Fibroblast of peridontal ligament (primary cell): ENCODE measurements around the gene EEF1A2.
"Not testable (repeated sequence)": the region's sequence is repeated elsewhere in the genome, so short reads cannot be mapped to it uniquely, and the experiment has no call there.

Experiments
- DNase-seq: peaks from one replicate; pipeline ENCODE4 v3.0.0-alpha.2; 2010; ENCODE audit errors: extremely low read depth

The EEF1A2 gene

DNA sequence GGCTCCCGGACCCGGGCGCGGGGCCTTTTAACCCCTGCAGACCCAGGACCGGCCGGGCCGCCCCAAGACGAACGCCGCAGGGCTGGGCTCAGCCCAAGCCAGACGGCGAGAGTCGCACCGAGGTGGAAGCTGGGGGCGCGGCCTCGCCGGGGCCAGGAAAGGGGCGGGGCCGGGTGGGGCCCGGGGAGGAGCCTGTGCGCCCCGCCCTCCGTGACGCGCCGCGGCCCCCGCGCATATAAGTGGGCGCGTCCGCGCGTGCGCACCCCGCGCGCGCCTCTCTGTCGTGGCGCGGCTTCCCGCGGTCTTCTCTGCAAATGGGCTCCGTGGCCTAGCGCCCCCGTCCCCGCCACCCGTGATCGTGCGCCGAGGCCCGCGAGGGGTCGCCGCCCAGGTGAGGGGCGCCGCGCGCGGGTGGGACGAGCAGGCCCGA is 21.6 kb upstream of the EEF1A2 start, which contains the start of gene PPDPF:
Gene PPDPF (plus strand): TSS at position 262 of the 430 bp plus-strand sequence. CDS start 544 bp downstream, outside the sequence.
- DNase-seq = peak; percentile 69

DNA sequence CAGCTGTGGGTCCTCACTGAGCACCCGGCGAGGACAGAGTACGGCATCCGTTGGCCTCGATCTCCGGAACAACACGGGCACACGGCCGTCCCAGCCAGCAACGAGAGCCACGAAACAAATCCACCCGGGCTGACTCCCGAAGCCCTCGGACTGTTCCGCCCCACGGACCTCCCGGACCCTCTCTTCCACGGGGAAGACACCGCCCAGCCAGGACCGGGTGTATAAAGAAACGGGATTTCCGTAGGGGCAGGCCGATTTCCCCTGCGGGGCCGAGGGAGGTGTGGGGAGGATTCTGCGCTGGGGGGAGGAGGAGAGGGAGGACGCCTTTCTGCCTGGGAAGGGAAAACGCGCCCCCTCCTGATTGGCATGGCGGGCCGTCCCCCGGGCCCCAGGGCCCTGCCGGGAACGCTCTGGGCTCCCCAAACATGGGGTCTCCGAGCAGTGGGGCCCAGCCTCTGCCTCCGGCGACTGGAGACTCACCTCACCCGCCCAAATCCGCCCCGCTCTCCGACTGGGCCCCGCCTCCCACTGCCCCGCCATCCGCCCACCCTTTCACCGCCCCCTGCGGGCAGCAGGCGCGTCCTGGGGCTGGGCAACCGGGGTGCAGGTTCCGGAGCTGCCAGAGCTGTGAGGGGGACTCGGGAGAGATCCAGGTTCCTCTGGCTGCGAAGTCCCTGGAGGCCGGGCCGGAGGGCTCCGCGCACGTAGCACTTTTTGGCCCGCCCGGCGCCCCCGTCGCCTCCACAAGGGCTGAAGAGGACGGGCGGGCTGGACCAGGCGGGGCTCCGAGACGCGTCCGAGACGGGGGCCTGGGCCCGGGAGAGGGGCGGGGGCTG is 21.0 kb upstream of the EEF1A2 start:
- no peak for DNase-seq

DNA sequence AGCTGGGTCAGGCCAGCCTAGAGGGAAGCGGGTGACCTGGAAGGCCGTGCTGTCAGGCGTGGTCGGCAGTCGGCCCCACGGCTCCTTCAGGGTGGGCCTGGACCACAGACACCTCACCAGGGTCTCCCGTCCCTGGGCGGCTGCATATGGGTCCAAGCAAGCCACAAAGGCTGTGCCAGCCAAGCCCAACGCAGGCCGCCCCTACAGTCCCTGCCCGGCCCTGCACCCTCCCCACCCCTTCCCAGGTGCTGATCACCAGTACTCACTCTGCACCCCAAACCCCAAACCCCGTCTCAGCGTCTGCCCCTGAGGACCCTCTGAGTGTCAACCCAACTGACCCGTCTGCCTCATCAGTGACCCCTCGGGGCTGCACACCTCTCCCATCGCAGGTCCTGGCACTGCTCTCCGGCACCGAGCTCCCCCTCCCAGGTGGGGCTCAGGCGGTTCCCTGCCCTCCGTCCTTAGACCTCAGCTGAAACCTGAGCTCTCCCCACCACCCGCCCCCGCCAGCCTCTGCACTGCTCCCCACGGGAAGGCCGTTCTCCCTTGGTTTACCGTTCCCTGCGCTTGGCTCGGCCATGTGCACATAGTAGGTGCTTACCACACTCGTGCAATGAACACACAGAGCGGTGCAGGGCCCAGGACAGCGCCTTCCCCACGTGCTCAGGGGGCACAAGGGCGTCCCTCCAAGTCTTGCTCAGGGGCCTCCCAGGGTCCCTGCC is 20.2 kb upstream of the EEF1A2 start:
- no peak for DNase-seq

DNA sequence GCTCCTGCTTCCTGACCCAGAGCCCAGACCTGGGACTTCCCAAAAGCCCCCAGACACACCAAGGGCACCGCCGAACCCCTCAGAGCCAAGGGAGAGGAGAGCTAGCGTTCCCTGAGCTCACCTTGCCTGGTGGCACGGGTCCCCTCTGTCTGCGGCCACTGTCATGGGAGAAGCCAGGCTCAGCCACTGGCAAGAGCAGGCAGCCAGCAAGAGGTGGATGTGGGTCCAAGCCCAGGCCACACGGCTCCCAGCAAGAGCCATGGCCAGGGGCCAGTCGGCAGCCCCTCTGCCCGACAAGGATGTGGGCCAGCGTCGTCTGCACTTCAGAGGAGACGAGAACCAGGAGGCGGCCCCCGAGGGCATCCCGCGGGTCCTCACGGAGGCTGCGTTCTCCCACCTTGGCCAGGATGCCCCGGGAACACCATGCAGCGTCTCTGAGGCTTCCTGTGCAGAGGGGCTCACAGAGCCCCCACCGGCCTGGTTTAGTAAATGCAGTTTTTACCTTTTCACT is 19.5 kb upstream of the EEF1A2 start:
- DNase-seq = no peak

DNA sequence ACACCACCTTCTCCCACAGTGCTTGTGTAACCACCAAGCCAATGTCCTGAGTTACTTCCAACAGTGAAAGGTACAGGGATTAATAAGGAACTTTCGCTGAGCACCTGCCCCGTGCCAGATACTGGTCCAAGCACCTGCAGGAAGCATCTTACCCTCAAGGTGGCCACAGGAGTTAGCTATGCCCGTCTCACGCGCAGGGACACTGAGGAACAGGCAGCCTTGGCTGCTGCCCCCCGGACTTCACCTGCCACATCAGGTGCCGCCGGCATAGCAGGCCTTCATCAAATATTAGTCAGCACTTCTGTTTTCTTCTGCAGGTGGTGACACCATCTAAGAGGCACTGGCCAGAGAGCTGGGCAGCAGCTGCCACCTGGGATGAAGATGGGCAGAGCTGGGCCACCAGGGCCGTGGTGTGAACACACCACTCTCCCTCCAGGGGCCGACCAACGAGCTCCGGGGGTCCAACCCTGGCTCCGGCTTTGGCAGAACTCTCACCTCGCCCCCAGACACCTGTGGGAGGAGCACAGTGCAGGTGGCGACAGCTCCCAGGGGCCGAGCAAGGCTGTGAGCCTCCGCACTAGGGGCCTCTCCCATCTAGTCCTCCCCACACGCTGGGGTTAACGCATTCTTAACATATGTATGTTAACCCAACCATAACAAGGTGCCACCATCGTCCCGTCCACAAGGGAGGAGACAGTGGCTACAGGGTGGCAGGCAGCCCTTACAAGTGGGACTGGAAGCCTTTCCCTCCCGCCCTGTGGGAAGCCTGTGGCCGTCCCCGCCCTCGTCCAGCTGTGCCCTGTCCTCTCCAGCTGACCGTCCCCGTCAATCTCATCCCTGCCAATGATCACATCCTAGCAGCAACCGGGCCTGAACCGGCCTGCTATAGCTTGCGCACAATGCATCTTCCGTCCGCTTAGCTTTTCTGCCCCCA is 18.8 kb upstream of the EEF1A2 start:
- DNase-seq = no peak

DNA sequence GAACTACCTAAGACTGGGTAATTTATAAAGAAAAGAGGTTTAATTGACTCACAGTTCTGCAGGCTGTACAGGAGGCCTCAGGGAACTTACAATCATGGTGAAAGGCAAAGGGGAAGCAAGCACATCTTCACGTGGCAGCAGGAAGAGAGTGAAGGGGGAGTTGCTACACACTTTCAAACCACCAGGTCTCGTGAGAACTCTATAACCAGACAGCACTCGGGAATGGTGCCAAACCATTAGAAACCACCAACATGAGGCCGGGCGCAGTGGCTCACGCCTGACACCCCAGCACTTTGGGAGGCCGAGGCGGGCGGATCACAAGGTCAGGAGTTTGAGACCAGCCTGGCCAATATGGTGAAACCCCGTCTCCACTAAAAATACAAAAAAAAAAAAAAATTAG is 15.6 kb upstream of the EEF1A2 start:
- not testable (repeated sequence) for DNase-seq

DNA sequence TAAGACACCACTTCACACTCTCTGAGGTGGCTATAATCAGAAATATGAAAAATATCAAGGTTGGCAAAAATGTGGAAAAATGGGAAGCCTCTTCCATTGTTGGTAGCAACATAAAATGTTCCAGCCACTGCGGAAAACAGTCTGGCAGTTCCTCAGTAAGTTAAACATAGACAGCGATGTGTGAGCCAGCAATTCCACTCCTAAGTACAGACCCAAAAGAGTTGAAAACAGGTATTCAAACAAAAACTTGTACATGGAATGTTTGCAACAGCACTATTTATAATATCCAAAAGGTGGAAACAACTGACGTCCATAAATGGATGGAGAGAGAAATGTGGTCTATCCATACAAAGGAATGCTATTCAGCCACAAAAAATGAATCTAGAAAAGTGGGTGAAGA is 14.3 kb upstream of the EEF1A2 start:
- DNase-seq = no peak

DNA sequence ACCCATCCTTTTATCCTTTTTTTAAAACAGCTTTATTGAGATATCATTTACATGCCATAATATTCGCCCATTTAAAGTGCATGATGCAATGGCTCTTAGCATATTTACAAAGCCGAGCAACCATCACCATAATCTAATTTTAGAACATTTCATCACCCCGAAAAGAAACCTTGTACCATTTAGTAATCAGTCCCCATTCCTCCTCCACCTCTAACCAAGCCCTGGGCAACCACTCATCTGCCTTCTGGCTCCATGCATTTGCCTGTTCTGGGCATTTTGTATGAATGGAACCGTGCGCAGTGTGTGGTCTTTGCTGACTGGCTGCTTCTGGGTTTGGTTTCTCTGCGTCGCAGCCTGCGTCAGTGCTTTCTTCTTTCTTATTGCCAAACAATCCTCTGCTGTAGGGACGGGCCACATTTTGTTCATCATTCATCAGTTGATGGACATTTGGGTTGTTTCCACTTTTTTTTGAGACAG is 10.2 kb upstream of the EEF1A2 start:
- no peak for DNase-seq

DNA sequence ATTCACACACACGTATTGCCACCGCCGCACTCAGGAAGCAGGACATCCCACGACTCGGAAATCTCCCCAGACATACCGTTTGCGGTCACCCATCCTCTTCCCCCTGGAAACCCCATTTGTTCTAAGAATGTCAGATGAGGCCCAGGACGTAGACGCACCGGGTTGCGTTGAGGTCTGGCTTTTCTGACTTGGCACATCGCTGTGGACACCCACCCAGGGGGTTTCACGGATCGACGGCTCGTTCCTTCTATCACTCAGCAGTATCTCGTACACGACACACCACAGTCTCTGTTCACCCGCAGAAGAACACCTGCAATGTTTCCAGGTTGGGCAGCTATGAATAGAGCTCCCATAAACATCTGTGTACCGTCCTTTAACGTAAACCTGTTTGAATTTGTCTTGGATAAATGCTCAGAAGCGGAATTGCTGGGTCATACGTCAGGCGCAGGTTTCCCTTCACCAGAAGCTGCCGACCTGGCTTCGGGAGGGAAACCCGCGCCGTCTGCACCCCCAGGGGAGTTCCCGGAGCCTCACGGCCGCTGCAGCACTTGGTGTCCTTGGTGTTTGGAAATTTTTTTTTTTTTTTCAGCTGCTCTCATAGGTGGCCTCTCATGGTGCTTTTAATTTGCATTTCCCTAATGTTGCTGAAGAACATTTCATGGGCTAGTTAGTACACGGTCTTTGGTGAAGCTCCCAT is 9.3 kb upstream of the EEF1A2 start:
- DNase-seq = no peak

DNA sequence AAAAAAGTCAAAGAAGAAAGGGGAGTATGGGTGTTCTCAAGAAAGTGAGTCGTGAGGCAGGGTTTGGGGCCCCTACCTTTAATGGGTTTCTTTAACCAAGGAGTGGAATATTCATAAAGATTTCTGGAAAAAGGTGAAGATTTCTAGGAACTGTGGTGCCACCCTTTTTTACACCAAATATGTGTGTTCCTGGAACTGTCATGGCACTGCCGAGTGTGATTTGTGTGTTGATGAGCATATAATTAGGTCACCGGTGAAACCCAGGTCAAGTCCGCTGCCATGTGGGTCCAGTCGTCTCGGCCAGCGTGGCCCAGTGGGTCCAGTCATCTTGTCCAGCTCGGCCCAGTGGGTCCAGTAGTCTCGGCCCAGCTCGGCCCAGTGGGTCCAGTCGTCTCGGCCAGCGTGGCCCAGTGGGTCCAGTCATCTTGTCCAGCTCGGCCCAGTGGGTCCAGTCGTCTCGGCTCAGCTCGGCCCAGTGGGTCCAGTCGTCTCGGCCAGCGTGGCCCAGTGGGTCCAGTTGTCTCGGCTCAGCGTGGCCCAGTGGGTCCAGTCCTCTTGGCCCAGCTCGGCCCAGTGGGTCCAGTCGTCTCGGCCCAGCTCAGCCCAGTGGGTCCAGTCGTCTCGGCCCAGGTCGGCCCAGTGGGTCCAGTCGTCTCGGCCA is 8.3 kb upstream of the EEF1A2 start:
- DNase-seq = no peak

DNA sequence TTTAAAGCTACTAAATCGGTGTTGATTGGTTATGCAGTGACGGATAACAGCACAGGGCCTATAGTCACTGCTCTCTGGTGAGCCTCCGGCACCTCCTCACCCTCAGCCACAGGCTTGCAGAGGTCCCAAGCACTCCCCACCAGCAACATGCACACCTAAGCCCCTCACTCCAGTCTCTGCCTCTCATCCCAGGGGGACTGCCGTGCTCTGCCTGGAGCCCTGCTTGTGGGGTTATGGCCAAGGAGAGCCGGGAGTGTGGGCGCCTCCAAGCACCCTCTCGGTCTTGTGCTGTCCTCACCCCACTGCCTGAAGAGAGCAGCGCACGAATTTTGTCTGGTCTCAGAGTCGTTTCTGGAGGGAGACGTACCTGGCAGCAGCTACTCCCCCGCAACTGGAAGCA is 6.8 kb upstream of the EEF1A2 start:
- DNase-seq = no peak

DNA sequence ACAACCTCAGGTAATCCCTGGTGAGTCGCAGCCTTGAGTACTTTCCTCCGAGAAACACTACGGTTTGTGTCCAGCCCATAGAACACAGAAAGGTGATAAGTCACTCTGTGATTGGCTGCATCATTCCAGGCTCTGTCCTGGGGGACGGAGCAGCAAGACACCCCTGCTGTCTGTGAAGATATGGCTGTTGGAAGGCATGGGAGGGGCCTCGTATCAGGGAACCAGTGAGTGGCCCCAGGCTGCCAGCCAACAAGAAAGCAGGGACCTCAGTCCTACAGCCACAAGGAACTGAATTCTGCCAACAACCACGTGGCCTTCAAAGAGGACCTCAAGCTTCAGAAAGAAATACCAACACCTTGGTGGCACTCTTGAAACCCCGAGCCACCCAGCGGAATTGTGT is 6.4 kb upstream of the EEF1A2 start:
- no peak for DNase-seq

DNA sequence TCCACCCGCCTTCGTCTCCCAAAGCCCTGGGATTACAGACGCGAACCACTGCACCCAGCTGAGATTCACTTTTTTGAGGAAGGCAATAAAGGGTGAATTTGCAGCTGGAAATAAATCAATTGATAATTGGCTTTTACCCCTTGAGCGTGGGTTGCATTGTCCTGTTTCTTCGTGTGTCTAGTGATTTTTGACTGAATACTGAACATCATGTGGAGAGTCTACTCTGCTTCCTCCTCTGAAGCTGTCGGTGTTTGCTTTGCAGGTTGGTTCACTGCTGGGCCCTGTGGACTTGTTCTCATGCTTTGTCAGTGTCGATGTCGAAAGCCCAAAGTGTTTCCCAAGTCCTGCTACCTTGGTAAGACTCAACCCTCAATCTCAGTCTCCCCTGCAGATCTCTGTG is 5.8 kb upstream of the EEF1A2 start:
- DNase-seq = no peak

DNA sequence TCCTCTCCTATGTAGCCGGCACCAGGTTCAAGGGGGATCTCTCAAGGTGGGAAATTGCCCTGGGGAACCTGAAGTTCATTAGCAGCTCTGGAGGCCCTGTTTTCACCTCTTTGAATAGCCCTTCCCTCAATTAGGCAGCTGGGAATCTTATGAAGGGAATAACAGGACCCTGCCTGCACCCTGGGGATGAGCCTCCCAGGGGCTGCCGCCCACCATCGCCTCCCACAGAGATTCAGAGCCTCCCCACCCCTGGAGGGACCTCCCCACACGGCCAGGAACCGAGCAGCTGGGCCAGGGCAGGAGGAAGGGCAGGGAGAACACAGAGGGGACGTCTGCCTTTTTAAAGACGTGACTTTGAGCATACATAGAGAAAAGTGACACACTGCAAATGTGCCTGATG is 4.6 kb upstream of the EEF1A2 start:
- DNase-seq = no peak

DNA sequence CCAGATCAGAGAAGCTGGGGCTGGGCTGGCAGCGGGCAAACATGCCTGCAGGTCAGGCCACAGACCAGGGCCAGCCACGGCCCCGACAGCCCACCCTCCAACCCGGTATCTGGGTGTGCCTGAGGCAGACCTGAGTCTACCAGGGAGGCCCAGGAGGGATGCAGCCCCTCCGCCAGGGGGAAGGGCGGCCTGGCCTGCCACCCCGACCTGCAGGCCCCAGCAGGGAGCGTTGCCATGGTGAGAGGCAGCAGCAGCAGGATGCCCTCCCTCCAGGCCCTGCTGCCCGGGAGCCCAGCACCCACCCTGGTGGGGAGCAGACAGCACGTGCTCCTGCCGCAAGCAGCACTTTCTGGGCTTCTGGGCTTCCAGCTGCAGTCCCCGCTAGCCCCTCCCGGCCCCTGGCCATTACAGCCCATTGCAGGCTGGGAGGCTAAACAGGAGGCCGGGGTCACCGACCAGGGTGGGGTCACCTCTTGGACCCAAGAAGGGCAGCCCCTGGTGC is 3.8 kb upstream of the EEF1A2 start:
- DNase-seq = no peak

DNA sequence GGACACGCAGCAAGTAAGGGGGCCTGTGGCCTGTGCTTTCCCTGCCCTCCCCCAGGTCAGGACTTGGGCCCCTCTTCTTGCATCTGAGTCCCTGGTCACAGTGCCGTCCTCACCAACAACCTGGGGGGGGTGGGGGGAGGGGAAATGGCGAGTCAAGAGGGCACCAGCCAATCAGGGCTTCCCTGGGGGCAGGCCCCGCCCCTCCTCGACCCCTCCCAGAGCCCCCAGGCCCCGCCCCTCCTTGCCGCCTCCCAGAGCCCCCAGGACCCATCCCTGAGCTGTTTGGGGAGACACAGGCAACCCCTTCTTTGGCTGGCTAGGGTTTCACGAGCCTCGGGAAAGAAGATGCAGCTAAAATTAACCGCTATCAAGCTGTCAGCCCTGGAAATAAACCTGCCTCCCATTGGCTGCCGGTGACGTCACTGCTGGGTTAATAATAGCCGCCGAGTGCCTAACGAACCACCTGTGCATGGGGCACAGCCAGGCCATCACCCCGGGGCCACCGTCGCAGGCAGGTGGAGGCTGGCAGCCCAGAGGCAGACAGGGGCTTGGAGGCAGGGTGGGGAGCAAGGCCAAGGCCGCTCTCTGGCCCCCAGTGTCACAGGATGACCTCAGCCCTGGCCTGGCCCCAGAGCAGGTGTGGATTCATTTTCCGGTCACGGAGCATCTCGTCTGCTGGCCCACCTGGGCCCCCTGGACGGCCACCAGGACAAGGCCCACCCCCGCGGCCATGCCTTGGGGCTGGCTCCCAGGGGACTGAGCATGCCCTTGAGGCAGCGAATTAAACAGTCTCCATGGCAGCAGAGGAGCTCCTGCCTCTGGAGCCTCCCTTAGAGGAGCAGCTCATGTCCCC is 3.2 kb upstream of the EEF1A2 start:
- no peak for DNase-seq

DNA sequence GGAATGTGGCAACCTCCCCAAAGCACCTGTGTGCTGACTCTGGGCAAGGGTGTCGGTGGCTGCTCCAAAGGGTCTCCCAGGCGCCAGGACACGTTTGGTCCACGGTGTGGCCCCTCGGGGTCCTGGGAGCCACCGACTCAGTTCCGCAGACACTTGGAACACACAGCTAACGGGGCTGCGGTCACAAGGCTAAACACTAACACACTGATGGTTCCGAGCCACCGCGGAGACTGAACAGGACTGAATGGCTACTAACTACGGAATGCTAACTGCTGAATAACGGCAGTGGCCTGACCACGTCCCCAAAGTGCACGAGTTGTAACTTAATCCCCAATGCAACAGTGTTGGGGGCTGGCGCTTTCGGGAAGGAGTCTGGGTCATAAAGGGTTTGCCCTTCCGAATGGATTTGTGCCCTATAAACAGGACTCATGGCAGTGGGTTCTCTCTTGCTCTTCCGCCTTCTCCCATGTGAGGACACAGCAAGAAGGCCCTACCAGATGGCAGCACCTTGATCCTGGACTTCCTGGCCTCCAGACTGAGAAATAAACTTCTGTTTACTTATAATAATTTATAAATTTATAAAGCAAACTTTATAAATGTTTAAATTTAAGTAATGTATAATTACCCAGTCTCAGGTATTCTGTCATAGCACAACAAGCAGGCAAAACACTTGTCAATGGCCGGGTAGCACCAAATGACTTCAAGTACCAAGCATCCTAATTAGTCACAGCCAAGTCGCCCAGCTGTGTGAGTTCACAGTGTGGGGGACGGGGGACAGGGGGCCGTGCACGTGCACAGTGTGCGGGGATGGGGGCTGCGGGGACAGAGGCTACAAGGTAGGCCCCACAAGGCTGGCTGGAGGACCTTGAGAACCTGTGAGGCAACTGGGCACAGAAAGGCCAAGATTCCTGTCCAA is 2.3 kb upstream of the EEF1A2 start:
- no peak for DNase-seq
